ENCODE data around the gene LRFN2.

LRFN2 gene

GRCh38 chr6:40542175-40542764, 44.9 kb downstream of the LRFN2 start:
- no peak for DNase-seq

- DNase-seq = no peak
These were observed 45.5 kb downstream of the LRFN2 start for GRCh38 chr6:40541556-40542174.

GRCh38 chr6:40540790-40541189, 46.4 kb downstream of the LRFN2 start:
- DNase-seq = no peak

GRCh38 chr6:40539853-40540252, 47.3 kb downstream of the LRFN2 start:
- DNase-seq = no peak

GRCh38 chr6:40538556-40538955, 48.6 kb downstream of the LRFN2 start:
- DNase-seq = no peak

GRCh38 chr6:40537446-40537845, 49.7 kb downstream of the LRFN2 start:
- DNase-seq = no peak

- DNase-seq = no peak
These were observed 50.7 kb downstream of the LRFN2 start for GRCh38 chr6:40536442-40536841.

- DNase-seq = no peak
These were observed 51.3 kb downstream of the LRFN2 start for GRCh38 chr6:40535819-40536380.

- DNase-seq = no peak
These were observed 51.9 kb downstream of the LRFN2 start for GRCh38 chr6:40535110-40535818.

GRCh38 chr6:40532349-40533000, 54.7 kb downstream of the LRFN2 start:
- DNase-seq = no peak

GRCh38 chr6:40529919-40530318, 57.2 kb downstream of the LRFN2 start:
- DNase-seq = no peak

GRCh38 chr6:40529040-40529439, 58.1 kb downstream of the LRFN2 start:
- no peak for DNase-seq

- DNase-seq = no peak
These were observed 59.1 kb downstream of the LRFN2 start for GRCh38 chr6:40528051-40528450.

- no peak for DNase-seq
These were observed 61.1 kb downstream of the LRFN2 start for GRCh38 chr6:40526036-40526435.

GRCh38 chr6:40524797-40525585, 62.2 kb downstream of the LRFN2 start:
- no peak for DNase-seq

GRCh38 chr6:40523505-40524172, 63.5 kb downstream of the LRFN2 start:
- no peak for DNase-seq

GRCh38 chr6:40521496-40521895, 65.7 kb downstream of the LRFN2 start:
- no peak for DNase-seq

GRCh38 chr6:40520678-40521077, 66.5 kb downstream of the LRFN2 start:
- no peak for DNase-seq

- no peak for DNase-seq
These were observed 67.1 kb downstream of the LRFN2 start for GRCh38 chr6:40520084-40520483.

GRCh38 chr6:40517654-40518053, 69.5 kb downstream of the LRFN2 start:
- DNase-seq = no peak

GRCh38 chr6:40516429-40516828, 70.7 kb downstream of the LRFN2 start:
- no peak for DNase-seq

GRCh38 chr6:40512340-40512739, 74.8 kb downstream of the LRFN2 start:
- no peak for DNase-seq
